Glomerular endothelial cell (primary cell): ENCODE data around the gene FSTL3. TPM values are rescaled to one million over a fixed set of nuclear protein-coding genes. Genes with fewer than 3 reads are reported as not detected.
"Not testable (repeated sequence)": the region's sequence is repeated elsewhere in the genome, so short reads cannot be mapped to it uniquely, and the experiment has no call there.

Source experiments
- DNase-seq: peaks from one replicate; pipeline ENCODE4 v3.0.0-alpha.2; 2011; ENCODE audit warnings: low read depth, low spot score; ENCODE audit errors: extremely low read depth
- total RNA-seq: library from RNA; depleted of rRNA; stranded (reverse); fragments of >200 nt; gene quantifications from 2 replicates; pipeline ENCODE4 v1.2.3, GENCODE V29; 2015

FSTL3 gene
- total RNA-seq, 1 donor from 2014 or later, result 280 TPM

- no peak for DNase-seq
Observed at GRCh38 chr19:681029-682019, 5.1 kb downstream of the FSTL3 start.

DNA sequence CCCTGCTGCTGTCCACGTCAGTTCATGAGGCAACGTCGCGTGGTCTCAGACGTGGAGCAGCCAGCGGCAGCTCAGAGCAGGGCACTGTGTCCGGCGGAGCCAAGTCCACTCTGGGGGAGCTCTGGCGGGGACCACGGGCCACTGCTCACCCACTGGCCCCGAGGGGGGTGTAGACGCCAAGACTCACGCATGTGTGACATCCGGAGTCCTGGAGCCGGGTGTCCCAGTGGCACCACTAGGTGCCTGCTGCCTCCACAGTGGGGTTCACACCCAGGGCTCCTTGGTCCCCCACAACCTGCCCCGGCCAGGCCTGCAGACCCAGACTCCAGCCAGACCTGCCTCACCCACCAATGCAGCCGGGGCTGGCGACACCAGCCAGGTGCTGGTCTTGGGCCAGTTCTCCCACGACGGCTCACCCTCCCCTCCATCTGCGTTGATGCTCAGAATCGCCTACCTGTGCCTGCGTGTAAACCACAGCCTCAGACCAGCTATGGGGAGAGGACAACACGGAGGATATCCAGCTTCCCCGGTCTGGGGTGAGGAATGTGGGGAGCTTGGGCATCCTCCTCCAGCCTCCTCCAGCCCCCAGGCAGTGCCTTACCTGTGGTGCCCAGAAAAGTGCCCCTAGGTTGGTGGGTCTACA lies 6.6 kb downstream of the FSTL3 start:
- DNase-seq, result no peak

GRCh38 chr19:685454-685931 lies 9.3 kb downstream of the FSTL3 start:
- DNase-seq, result no peak

DNA sequence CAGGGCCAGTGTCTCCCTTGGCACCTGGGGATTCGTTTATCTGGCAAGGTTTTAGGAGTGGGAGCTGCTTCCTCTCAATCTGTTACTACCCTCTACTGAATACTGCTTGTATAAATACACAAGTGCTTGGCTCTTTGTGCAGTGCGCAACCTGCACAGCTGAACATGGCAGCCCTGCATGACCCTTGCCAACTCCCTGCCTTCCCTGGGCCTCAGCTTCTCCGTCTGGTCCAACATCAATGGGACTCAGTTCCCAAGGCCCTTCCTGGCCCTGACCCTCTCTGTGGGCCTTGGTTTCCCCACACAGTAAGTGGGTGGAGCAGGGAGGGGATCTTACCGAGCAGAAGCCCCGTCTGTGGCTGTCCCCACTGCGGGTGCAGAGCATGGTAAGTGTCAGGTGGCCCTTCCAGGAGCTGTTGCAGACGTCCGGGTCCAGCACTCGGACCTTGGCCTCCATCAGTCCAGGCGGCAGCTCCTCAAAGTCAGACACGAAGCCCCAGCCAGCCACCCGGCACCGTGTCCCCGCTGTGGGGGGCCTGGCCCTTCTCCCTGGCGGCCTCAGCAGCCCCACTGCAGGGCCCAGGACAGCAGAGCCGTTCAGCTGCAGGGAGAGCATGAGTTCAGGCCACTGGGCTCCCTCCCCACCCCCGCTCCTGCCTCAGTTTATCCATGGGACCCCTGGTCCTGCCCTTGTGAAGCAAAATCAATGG lies 10.6 kb downstream of the FSTL3 start:
- DNase-seq, result no peak

DNA sequence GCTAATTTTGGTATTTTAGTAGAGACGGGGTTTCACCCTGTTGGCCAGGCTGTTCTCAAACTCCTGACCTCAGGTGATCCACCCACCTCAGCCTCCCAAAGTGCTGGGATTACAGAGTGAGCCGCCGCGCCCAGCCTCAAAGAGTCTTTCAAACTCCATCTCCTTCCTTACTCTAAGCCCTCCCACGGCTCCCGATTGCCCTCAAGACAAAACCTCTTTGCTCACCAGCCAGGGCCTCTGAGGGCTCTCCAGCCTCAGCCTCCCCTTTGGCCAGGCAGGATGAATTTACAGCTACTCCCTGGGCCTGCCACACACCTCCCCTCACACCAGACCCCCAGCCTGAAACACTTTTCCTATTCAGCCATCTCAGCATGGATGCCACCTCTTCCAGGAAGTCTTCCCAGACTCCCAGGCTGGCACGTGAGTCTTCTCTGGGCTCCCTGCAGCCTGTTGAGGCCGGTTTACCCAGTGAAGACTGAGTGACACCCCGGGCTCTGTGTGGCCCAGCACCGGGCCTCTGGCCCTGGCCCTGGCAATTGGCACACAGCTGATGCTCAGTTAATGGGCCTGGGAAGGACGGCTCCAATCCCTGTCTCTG lies 11.5 kb downstream of the FSTL3 start:
- no peak for DNase-seq

DNA sequence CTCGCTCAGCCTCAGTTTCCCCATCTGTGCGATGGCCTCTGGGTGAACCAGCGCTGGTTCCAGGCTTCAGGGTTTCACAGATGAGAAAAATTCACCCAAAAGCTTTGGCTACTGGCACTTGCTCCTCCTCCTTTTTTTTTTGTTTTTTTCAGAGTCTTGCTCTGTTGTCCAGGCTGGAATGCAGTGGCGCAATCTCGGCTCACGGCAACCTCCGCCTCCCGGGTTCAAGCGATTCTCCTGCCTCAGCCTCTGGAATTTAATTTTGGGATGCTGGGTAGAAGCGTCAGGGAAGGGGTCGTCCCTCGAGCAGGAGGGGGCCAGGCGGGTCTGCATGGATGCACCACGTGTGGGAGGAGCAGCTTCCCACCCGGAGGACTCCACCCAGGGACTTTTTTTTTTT lies 12.0 kb downstream of the FSTL3 start:
- no peak for DNase-seq

GRCh38 chr19:688992-689391 lies 12.8 kb downstream of the FSTL3 start:
- no peak for DNase-seq

DNA sequence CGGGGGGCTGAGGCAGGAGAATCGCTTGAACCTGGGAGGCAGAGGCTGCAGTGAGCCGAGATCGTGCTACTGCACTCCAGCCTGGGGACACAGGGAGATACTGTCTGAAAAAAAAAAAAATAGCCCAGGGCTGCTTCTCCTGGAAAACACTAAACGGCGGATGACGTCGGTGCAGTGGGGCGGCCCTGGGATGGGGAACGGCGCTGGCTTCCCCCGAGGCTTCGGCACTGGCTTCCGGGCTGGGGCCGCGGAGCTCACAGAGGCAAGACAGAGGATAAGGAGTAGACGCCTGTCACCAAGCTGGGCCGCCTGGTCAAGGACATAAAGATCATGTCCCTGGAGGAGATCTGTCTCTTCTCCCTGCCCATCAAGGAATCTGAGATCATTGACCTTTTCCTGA lies 14.0 kb downstream of the FSTL3 start:
- DNase-seq, result no peak

DNA sequence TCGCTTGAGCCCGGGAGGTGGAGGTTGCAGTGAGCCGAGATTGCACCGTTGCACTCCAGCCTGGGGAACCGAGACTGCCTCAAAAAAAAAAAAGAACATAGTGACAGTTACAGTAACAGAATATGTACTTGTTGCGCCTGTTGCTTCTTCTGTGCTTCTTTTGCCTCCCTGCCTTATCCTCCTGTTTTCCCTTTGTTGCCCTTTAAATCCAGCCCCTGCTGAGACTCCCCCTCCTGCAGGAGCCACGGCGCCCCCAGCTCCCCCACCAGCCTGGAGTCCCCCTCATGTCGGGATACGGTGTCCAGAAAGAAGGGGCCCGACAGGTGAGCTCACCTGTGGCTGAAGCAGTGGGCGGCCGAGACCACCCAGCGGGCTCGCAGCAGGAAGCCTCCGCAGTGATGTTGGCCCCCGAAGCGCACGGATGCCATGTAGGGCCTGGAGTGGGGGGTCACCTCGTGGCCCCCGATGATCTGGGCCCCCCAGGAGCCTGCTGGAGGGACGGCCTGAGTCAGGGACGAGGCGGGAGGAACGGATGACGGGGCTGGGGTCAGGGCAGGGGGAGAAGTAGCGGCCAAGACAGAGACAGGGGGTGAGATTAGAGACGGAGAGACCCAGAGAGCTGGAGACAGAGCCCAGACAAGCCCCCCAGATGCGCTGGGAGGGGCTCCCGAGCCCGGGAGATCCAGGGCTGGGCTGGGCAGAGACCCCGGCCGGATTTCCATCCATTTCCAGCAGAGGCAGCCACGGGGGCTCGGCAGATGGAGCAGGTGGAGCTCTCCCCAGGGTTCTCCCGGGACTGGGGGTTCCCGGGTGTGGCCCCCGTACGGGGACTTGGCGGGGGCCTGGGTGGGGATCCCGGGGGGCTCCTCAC lies 18.5 kb downstream of the FSTL3 start:
- no peak for DNase-seq

DNA sequence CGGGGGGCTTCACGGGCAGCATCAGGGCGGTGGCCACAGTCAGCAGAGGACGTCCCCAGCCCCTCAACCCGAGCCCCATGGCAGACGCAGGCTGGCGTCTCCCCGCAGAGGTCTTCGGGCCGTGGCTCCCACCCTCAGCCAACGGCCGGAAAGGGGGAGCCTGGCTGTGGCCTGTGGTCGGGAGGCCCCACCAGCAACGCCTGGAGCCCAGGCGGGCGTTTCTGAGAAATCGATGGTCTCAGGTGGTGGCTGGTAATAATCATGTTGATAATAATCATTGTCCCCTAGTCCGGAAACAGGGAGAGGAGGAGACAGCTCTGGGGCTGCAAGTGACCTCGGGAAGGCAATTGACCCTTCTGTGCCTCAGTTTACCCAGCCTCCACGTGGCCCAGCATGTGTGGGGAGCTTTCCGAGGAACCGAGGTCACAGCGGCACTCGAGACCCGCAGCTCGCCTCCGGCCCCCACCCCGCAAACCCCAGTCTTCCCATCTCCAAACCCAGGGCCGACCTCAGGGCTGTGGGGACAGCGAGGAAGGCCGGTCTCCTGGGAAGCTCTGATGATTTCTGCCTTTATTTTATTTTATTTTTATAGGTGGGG lies 19.3 kb downstream of the FSTL3 start, which contains the start of gene PRSS57:
TSS of gene PRSS57 (minus strand) at position 101 of the 598 bp plus-strand sequence. CDS start at position 79, 22 bp downstream.
- no peak for DNase-seq

- DNase-seq, result not testable (repeated sequence)
Observed at GRCh38 chr19:698529-698928, 22.3 kb downstream of the FSTL3 start.

- DNase-seq, result not testable (repeated sequence)
Observed at GRCh38 chr19:699885-700284, 23.7 kb downstream of the FSTL3 start.

GRCh38 chr19:702847-703246 lies 26.7 kb downstream of the FSTL3 start:
- DNase-seq, result not testable (repeated sequence)

DNA sequence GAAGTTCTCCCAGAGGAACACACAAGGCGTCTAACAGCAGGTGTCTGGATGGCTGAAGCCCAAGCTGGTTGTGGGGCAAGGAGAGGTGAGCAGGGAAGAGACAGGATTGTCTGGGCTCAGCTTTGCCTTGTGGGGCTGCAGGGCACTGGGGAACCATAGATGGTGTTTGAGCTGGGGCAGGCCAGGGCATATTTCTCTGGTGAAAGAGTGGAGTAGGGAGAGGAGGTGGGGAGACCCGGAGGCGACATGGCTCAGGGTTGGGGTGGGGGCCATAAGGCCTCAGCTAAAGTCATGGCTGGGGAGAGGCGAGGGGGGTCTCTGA lies 27.1 kb downstream of the FSTL3 start:
- no peak for DNase-seq

DNA sequence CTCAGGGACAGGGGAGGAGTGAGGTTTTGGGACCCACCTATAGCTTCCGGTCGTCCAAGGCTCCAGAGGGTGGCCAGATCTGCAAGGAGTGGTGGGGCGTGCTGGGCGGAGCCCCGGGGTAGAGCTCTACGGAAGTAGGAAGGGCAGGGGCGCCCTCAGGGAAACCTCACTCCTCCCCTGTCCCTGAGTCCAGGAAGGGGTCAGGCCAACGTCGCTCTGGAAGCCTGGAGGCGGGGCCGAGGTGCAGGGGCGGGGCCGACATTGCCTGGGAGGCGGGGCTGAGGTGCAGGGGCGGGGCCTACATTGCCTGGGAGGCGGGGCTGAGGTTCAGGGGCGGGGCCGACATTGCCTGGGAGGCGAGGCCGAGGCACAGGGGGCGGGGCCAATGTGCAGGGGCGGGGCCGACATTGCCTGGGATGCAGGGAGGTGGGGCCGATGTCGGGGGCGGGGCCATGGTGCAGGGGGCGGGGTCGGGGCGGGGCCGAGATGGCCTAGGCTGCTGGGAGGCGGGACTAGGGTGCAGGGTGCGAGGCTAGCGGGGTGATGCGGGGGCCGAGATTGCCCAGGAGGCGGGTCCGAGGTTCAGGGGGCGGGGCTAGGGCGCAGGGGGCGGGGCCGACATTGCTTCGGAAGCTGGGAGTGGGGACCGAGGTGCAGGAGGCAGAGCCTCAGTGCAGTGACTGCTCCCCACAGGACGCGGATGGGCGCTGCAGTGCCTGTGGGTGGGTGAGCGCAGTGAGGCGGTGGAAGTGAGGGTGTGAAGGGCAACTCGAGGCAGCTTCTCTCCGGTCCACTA lies 27.7 kb downstream of the FSTL3 start:
- DNase-seq, result no peak

DNA sequence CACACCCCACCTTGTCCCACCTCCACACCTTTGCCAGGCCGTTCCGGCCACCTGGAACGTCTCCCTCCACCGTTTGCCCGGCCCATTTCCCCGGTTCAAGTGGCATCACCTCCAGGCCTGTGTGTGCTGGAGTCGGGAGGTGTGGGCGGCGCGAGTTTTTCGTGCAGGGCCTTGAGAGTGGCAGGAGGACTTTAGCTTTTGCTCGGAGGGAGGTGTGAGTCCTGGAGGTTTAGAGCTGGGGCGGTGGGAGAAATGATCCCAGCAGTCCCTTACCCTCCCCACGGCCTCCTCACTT lies 28.2 kb downstream of the FSTL3 start:
- no peak for DNase-seq

- no peak for DNase-seq
Observed at GRCh38 chr19:708154-709143, 32.3 kb downstream of the FSTL3 start, which contains the start of gene PALM. PALM (plus strand) TSS chr19:708935; CDS start chr19:709147, 212 bp downstream.
